Liver (tissue), 9 donors: ENCODE results near the gene ARID4B. TPM values are rescaled to one million over a fixed set of nuclear protein-coding genes. Genes with fewer than 3 reads are reported as not detected.

ENCODE experiments used
- DNase-seq: peaks from one replicate; pipeline ENCODE4 v3.0.0-alpha.2; 2017; ENCODE audit warnings: low spot score
- H3K27ac ChIP-seq, 2 donors: one replicate each; pipeline ENCODE4 v1.7.0; 2013; ENCODE audit warnings: inconsistent platforms in 2 of 2, low read length in 2 of 2, control low read depth in 1 of 2, low read depth in 1 of 2, mild to moderate bottlenecking in 1 of 2
- H3K27me3 ChIP-seq, 4 donors: one replicate each; pipeline versions ENCODE4 v1.6.1 to v1.7.0; 2013; ENCODE audit warnings: low read length in 3 of 4, inconsistent platforms in 1 of 4, mild to moderate bottlenecking in 1 of 4, moderate library complexity in 1 of 4; ENCODE audit not compliant: control insufficient read depth in 4 of 4, insufficient read depth in 4 of 4
- H3K36me3 ChIP-seq, 4 donors: one replicate each; pipeline versions ENCODE4 v1.6.1 to v1.7.0; 2013; ENCODE audit warnings: low read length in 3 of 4, mild to moderate bottlenecking in 3 of 4, low read depth in 1 of 4, moderate library complexity in 1 of 4; ENCODE audit not compliant: control insufficient read depth in 4 of 4, insufficient read depth in 3 of 4
- H3K4me1 ChIP-seq, 4 donors: one replicate each; pipeline versions ENCODE4 v1.6.1 to v1.7.0; 2013; ENCODE audit warnings: low read length in 3 of 4, mild to moderate bottlenecking in 3 of 4, moderate library complexity in 1 of 4; ENCODE audit not compliant: control insufficient read depth in 4 of 4, insufficient read depth in 4 of 4
- H3K4me3 ChIP-seq, 3 donors: one replicate each; pipeline versions ENCODE4 v1.6.1 to v1.7.0; 2013; ENCODE audit warnings: low read length in 3 of 3, control low read depth in 1 of 3, low read depth in 1 of 3, mild to moderate bottlenecking in 1 of 3
- H3K9ac ChIP-seq, 2 donors: one replicate each; pipeline ENCODE4 v1.7.0; 2013; ENCODE audit warnings: low read length in 2 of 2, mild to moderate bottlenecking in 2 of 2, moderate library complexity in 2 of 2, control low read depth in 1 of 2, low read depth in 1 of 2
- H3K9me3 ChIP-seq, 4 donors: one replicate each; pipeline versions ENCODE4 v1.6.1 to v1.7.0; 2013; ENCODE audit warnings: low read length in 3 of 4; ENCODE audit not compliant: control insufficient read depth in 4 of 4
- EGR1 ChIP-seq, 2 donors: IDR thresholded peaks; 2 replicates each; pipeline ENCODE4 v1.6.1; 2016 to 2018; ENCODE audit warnings: antibody characterized with exemption in 2 of 2, low read depth in 2 of 2
- GABPA ChIP-seq, 2 donors: IDR thresholded peaks in 1 of 2; conservative IDR thresholded peaks in 1 of 2; 2 replicates each; pipeline ENCODE4 v1.6.1; 2016; ENCODE audit warnings: antibody characterized with exemption in 2 of 2, mild to moderate bottlenecking in 1 of 2, moderate library complexity in 1 of 2
- HNF4A ChIP-seq, 2 donors: conservative IDR thresholded peaks; 2 replicates each; pipeline ENCODE4 v1.6.1; 2016; ENCODE audit warnings: antibody characterized with exemption in 2 of 2, mild to moderate bottlenecking in 2 of 2
- JUND ChIP-seq, 2 donors: IDR thresholded peaks; 2 replicates each; pipeline ENCODE4 v1.6.1; 2016; ENCODE audit warnings: antibody characterized with exemption in 2 of 2
- NR2F2 ChIP-seq: IDR thresholded peaks from 2 replicates; pipeline ENCODE4 v1.6.1; 2016; ENCODE audit warnings: antibody characterized with exemption
- RAD21 ChIP-seq, 2 donors: IDR thresholded peaks; 2 replicates each; pipeline ENCODE4 v1.6.1; 2016; ENCODE audit warnings: antibody characterized with exemption in 2 of 2, mild to moderate bottlenecking in 2 of 2
- RXRA ChIP-seq, 2 donors: IDR thresholded peaks; 2 replicates each; pipeline ENCODE4 v1.6.1; 2017 to 2018; ENCODE audit warnings: antibody characterized with exemption in 2 of 2, mild to moderate bottlenecking in 1 of 2
- SP1 ChIP-seq: IDR thresholded peaks from 2 replicates; pipeline ENCODE4 v1.6.1; 2018; ENCODE audit warnings: antibody characterized with exemption, mild to moderate bottlenecking
- TAF1 ChIP-seq: conservative IDR thresholded peaks from 2 replicates; pipeline ENCODE4 v1.6.1; 2016; ENCODE audit warnings: antibody characterized with exemption, mild to moderate bottlenecking
- YY1 ChIP-seq: IDR thresholded peaks from 2 replicates; pipeline ENCODE4 v1.6.1; 2016; ENCODE audit warnings: antibody characterized with exemption, mild to moderate bottlenecking
- WGBS: extraction: QIAGEN DNeasy Blood & Tissue Kit; methylation state at CpG from one replicate; pipeline ENCODE4 v1.1.7; 2013; 5-methylcytosine and 5-hydroxymethylcytosine counted together
- polyA plus RNA-seq, 2 donors: library from polyadenylated mRNA; stranded (reverse) in 1 of 2; unstranded in 1 of 2; fragments of 200-250 nt in 1 of 2; fragments of >200 nt in 1 of 2; fragmentation: Nextera tagmentation in 1 of 2; extraction: Ambion mirVana in 1 of 2; gene quantifications; one replicate each; pipeline versions ENCODE4 v1.2.1 to v1.2.3, GENCODE V29; 2013 to 2015
- total RNA-seq, 2 donors: library from RNA; depleted of rRNA; stranded (reverse); fragments of >200 nt; gene quantifications; one replicate each; pipeline ENCODE4 v1.2.3, GENCODE V29; 2014
- TF ChIP-seq, protein P1 (sequence below): IDR thresholded peaks from 2 replicates; pipeline ENCODE4 v1.6.1; 2016; ENCODE audit warnings: antibody characterized with exemption
- TF ChIP-seq, protein P2 (sequence below): IDR thresholded peaks from 2 replicates; pipeline ENCODE4 v1.6.1; 2016; ENCODE audit warnings: antibody characterized with exemption
- TF ChIP-seq, protein P3 (sequence below): IDR thresholded peaks from 2 replicates; pipeline ENCODE4 v1.6.1; 2016; ENCODE audit warnings: antibody characterized with exemption, mild to moderate bottlenecking
- TF ChIP-seq, protein P4 (sequence below): fragments of 150-350 bp; IDR thresholded peaks from 2 replicates; pipeline ENCODE4 v1.5.1; 2017; ENCODE audit warnings: improper control_type of control experiment, low read depth, low read length; ENCODE audit not compliant: missing input control
- donor health status: healthy.
- donor health status: healthy.
- donor health status: healthy.
- donor health status: healthy.
- donor health status: healthy.

Gene ARID4B
- total and polyA plus RNA-seq, 4 donors = 4.2 to 27.3 (median 21.3) TPM

DNA sequence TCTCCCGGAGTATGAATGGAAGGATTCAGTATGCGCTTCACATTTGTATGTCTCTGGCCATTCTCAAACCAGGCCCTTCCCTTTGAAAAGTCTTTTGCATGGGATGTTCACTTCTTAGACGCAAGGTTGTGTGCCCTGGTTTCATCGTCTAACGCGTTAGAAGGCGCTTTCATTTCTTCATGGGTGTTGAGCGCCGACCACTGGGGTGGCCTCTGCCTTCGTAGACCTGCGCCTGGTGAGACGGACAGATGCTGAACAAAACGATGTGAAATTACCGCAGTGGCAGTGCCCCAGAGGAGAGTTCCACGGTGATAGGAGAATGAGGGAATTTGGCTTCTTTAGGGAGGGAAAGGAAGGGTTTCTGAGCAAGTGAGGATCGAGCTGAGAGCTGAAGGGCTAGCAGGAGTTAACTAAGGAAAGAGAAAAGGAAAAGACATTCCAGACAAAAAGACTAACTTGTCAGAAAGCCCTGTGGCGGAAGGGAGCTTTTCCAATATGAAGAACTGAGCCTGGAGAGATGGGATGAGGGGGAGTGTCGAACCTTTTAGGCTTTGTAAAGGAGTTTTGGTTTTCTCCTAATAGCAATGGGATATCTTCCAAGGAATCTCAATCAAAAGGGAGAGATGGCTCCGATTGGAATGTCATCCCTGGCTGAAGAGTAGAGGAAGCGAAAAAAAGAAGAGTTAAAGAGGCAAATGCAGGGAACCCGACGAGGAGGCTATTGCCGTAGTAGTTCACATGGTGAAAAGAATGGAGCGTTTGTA lies 1.3 kb upstream of the ARID4B start:
- Histone ChIP-seq H3K9me3 (no peaks in the 10 kb centered on the region), H3K9ac (peak overlapping the region; percentile 77 to 85), H3K4me1 (peaks cover 3 to 34% (median 31%) of the 10 kb centered on the region in 4 donors), H3K27ac (peak overlapping the region; percentile 88 to 96), H3K27me3 (no peaks in the 10 kb centered on the region), H3K4me3 (peak overlapping the region; percentile 67 to 92 (median 91)), H3K36me3 (no peaks in the 10 kb centered on the region)
- peak; percentile 54 for DNase-seq
- WGBS = 9% methylated on average over 24 of the region's 24 CpGs
- TF ChIP-seq, protein P1, sequence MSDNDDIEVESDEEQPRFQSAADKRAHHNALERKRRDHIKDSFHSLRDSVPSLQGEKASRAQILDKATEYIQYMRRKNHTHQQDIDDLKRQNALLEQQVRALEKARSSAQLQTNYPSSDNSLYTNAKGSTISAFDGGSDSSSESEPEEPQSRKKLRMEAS = no peak
- no peak for TF ChIP-seq JUND (IDR thresholded peaks at IDR 0.05)
- peak; percentile 18 to 19 for TF ChIP-seq RAD21 (IDR thresholded peaks at IDR 0.05)

DNA sequence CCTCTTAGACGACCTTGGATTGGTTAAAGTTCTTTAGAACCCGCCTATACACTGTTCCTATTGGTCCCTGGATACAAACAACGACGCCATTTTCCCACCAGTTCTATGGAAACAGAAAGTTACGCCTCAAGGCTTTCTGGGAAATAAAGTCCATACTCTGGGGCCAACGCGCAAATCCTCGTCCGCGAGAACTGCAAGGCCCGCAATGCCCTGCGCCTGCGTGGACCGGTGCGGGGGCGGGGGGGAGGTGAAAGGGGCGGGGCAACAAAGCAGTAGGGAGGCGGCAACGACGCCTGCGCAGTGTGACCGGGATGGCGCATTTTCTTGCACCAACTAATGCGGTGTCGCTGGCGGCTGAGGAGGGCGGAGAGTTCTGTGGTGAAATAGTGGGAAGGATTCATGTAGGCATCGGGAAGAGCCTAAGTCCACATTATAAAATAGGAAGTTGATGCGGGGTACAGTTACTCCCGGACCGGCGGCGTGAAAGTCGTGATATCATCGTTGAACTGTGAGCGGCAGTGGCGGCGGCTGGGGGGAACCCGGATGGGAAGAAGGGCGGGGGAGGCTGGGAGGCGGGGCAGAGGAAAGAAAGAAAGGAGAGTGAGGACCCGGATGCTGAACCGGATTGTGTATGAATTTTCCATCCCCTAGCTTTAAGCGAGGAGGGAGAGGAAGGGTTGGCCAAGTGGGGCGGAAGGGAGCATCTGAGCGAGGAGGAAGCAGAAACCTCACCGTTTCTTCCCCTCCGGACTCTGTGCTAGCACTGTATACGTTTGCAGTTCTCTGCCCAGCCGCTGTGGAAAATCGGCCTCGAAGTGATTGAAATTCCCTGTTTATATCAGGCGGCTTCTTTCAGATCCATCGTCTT lies 526 bp upstream of the ARID4B start, which contains the start of gene GGPS1:
Gene GGPS1, plus strand, starts transcription at position 300 of the 868 bp plus-strand sequence. CDS start 6,695 bp downstream, outside the sequence.
- H3K9ac ChIP-seq = peak within 1 kb of the TSS; percentile 85 to 89
- TF ChIP-seq, protein P1 = peak; percentile 21
- peak; percentile 95 for TF ChIP-seq YY1
- peak; percentile 99 to 100 for TF ChIP-seq EGR1 (IDR thresholded peaks at IDR 0.05; ENCODE audit: low read depth in 2 of 2)
- TF ChIP-seq HNF4A (conservative IDR thresholded peaks at IDR 0.05) = peak; percentile 19 to 23
- TF ChIP-seq JUND (IDR thresholded peaks at IDR 0.05) = no peak
- TF ChIP-seq GABPA (IDR thresholded peaks at IDR 0.05 in 1 of 2, conservative IDR thresholded peaks at IDR 0.05 in 1 of 2) = peak; percentile 47 to 67
- TF ChIP-seq, protein P2, sequence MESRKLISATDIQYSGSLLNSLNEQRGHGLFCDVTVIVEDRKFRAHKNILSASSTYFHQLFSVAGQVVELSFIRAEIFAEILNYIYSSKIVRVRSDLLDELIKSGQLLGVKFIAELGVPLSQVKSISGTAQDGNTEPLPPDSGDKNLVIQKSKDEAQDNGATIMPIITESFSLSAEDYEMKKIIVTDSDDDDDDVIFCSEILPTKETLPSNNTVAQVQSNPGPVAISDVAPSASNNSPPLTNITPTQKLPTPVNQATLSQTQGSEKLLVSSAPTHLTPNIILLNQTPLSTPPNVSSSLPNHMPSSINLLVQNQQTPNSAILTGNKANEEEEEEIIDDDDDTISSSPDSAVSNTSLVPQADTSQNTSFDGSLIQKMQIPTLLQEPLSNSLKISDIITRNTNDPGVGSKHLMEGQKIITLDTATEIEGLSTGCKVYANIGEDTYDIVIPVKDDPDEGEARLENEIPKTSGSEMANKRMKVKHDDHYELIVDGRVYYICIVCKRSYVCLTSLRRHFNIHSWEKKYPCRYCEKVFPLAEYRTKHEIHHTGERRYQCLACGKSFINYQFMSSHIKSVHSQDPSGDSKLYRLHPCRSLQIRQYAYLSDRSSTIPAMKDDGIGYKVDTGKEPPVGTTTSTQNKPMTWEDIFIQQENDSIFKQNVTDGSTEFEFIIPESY = peak; percentile 97
- TF ChIP-seq, protein P3, sequence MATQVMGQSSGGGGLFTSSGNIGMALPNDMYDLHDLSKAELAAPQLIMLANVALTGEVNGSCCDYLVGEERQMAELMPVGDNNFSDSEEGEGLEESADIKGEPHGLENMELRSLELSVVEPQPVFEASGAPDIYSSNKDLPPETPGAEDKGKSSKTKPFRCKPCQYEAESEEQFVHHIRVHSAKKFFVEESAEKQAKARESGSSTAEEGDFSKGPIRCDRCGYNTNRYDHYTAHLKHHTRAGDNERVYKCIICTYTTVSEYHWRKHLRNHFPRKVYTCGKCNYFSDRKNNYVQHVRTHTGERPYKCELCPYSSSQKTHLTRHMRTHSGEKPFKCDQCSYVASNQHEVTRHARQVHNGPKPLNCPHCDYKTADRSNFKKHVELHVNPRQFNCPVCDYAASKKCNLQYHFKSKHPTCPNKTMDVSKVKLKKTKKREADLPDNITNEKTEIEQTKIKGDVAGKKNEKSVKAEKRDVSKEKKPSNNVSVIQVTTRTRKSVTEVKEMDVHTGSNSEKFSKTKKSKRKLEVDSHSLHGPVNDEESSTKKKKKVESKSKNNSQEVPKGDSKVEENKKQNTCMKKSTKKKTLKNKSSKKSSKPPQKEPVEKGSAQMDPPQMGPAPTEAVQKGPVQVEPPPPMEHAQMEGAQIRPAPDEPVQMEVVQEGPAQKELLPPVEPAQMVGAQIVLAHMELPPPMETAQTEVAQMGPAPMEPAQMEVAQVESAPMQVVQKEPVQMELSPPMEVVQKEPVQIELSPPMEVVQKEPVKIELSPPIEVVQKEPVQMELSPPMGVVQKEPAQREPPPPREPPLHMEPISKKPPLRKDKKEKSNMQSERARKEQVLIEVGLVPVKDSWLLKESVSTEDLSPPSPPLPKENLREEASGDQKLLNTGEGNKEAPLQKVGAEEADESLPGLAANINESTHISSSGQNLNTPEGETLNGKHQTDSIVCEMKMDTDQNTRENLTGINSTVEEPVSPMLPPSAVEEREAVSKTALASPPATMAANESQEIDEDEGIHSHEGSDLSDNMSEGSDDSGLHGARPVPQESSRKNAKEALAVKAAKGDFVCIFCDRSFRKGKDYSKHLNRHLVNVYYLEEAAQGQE = peak; percentile 10
- TF ChIP-seq TAF1 = no peak
- peak; percentile 82 for TF ChIP-seq SP1
- TF ChIP-seq RXRA (IDR thresholded peaks at IDR 0.05) = peak in 1 of 2 donors; percentile 35
- TF ChIP-seq, protein P4, sequence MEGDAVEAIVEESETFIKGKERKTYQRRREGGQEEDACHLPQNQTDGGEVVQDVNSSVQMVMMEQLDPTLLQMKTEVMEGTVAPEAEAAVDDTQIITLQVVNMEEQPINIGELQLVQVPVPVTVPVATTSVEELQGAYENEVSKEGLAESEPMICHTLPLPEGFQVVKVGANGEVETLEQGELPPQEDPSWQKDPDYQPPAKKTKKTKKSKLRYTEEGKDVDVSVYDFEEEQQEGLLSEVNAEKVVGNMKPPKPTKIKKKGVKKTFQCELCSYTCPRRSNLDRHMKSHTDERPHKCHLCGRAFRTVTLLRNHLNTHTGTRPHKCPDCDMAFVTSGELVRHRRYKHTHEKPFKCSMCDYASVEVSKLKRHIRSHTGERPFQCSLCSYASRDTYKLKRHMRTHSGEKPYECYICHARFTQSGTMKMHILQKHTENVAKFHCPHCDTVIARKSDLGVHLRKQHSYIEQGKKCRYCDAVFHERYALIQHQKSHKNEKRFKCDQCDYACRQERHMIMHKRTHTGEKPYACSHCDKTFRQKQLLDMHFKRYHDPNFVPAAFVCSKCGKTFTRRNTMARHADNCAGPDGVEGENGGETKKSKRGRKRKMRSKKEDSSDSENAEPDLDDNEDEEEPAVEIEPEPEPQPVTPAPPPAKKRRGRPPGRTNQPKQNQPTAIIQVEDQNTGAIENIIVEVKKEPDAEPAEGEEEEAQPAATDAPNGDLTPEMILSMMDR = peak; percentile 18
- no peak for TF ChIP-seq NR2F2
- H3K9me3 ChIP-seq = no peaks in the 10 kb centered on the region
- no peaks in the 10 kb centered on the region for H3K36me3 ChIP-seq
- H3K27me3 ChIP-seq = no peaks in the 10 kb centered on the region
- DNase-seq = peak; percentile 99
- H3K27ac ChIP-seq = peak within 1 kb of the TSS; percentile 93 to 96
- under 1% methylated on average over 54 of the region's 54 CpGs for WGBS
- peak within 1 kb of the TSS; percentile 91 to 100 (median 92) for H3K4me3 ChIP-seq
- H3K4me1 ChIP-seq = peaks cover 3 to 34% (median 31%) of the 10 kb centered on the region in 4 donors
